HCT116 (cell line): ENCODE measurements around the gene CRYBA4. TPM values are rescaled to one million over a fixed set of nuclear protein-coding genes. Genes with fewer than 3 reads are reported as not detected.

Source experiments
- ATAC-seq: fragments of 200-7000 bp; cut with Tn5 transposase; 2 replicates; pipeline ENCODE4 v1.9.1; 2020; ENCODE audit warnings: mild to moderate bottlenecking, moderate library complexity
- BruUV-seq: library from RNA; stranded (reverse); fragments of 400-500 nt; replicated peaks from 2 replicates; lab custom pipeline; 2021; lab: Mats Ljungman, UMichigan
- CTCF ChIA-PET: fragments of 300-600 bp; sonication (Branson Sonifier 250); formaldehyde crosslinking; loops from one replicate; lab custom pipeline; 2021; ENCODE audit warnings: antibody characterized with exemption; lab: Charles Lee
- POLR2A ChIA-PET: fragments of 300-600, 350-600 bp; sonication (Branson Sonifier 250); formaldehyde crosslinking; loops from one replicate; lab custom pipeline; 2021; ENCODE audit warnings: antibody characterized with exemption; lab: Charles Lee
- RAD21 ChIA-PET, 2 experiments: fragments of 300-600 bp; sonication (Branson Sonifier 250); formaldehyde crosslinking; loops; one replicate each; lab custom pipeline; 2023; ENCODE audit warnings: low total read pairs in 2 of 2; ENCODE audit not compliant: uncharacterized antibody in 2 of 2, unreplicated experiment in 2 of 2, low non-redundant PET in 1 of 2; lab: Charles Lee
- DNase-seq: peaks from one replicate; pipeline ENCODE4 v3.0.0-alpha.2; 2010; ENCODE audit warnings: low read depth, low spot score
- H2AFZ ChIP-seq: fragments of 200-600 bp; shearing (Covaris generic), sonication (generic); 2 replicates; pipeline ENCODE4 v1.6.1; 2017; ENCODE audit warnings: low read depth, mixed run types, mixed read lengths, antibody characterized with exemption, low read length; ENCODE audit not compliant: poor library complexity, severe bottlenecking
- H3K27ac ChIP-seq: 2 replicates; pipeline ENCODE4 v1.5.1; 2012; ENCODE audit warnings: low read depth, low read length
- H3K27me3 ChIP-seq: fragments of 200-600 bp; sonication (generic); 2 replicates; pipeline ENCODE4 v1.6.1; 2016; ENCODE audit warnings: mixed run types, low read length, mixed read lengths; ENCODE audit not compliant: insufficient read depth
- H3K36me3 ChIP-seq, 2 experiments: fragments of 200-500 bp in 1 of 2; fragments of 200-600 bp in 1 of 2; sonication (Bioruptor generic) in 1 of 2; sonication (generic) in 1 of 2; 2 replicates each; pipeline versions ENCODE4 v1.5.1 to v1.6.1; 2014 to 2016; ENCODE audit warnings: low read length in 2 of 2, inconsistent platforms in 1 of 2, mixed read lengths in 1 of 2, mixed run types in 1 of 2; ENCODE audit not compliant: insufficient read depth in 2 of 2, control insufficient read depth in 1 of 2
- H3K4me1 ChIP-seq, 2 experiments: fragments of 200-600 bp in 1 of 2; sonication (generic) in 1 of 2; 2 replicates each; pipeline versions ENCODE4 v1.5.1 to v1.6.1; 2012 to 2017; ENCODE audit warnings: low read length in 2 of 2, inconsistent platforms in 1 of 2, mild to moderate bottlenecking in 1 of 2, mixed read lengths in 1 of 2, mixed run types in 1 of 2, moderate library complexity in 1 of 2; ENCODE audit not compliant: insufficient read depth in 2 of 2, control insufficient read depth in 1 of 2
- H3K4me2 ChIP-seq: fragments of 200-600 bp; sonication (generic); 2 replicates; pipeline ENCODE4 v1.6.1; 2017; ENCODE audit warnings: mixed run types, low read length, mixed read lengths
- H3K4me3 ChIP-seq, 2 experiments: fragments of 200-600 bp in 1 of 2; sonication (generic) in 1 of 2; replicated peaks in 1 of 2; 2 replicates each; pipeline ENCODE4 v1.5.1; 2011 to 2016; ENCODE audit warnings: low read length in 2 of 2, control low read depth in 1 of 2, low read depth in 1 of 2, mild to moderate bottlenecking in 1 of 2, mixed read lengths in 1 of 2, mixed run types in 1 of 2
- H3K79me2 ChIP-seq: fragments of 200-600 bp; sonication (generic); 2 replicates; pipeline ENCODE4 v1.6.1; 2017; ENCODE audit warnings: mild to moderate bottlenecking, mixed run types, low read length, moderate library complexity, mixed read lengths; ENCODE audit not compliant: insufficient read depth
- H3K9ac ChIP-seq: fragments of 200-600 bp; sonication (generic); 2 replicates; pipeline ENCODE4 v1.6.1; 2016; ENCODE audit warnings: low read length, mixed read lengths
- H3K9me2 ChIP-seq: fragments of 200-600 bp; sonication (generic), shearing (Covaris generic); 2 replicates; pipeline ENCODE4 v1.6.1; 2017; ENCODE audit warnings: mixed run types, mild to moderate bottlenecking, moderate library complexity; ENCODE audit not compliant: insufficient read depth
- H3K9me3 ChIP-seq, 2 experiments: fragments of 200-500 bp in 1 of 2; fragments of 200-600 bp in 1 of 2; sonication (Bioruptor generic) in 1 of 2; sonication (generic) in 1 of 2; 2 replicates each; pipeline ENCODE4 v1.6.1; 2014 to 2017; ENCODE audit warnings: low read length in 2 of 2, mixed read lengths in 2 of 2, inconsistent platforms in 1 of 2, low read depth in 1 of 2, mild to moderate bottlenecking in 1 of 2, mixed run types in 1 of 2, moderate library complexity in 1 of 2; ENCODE audit not compliant: control insufficient read depth in 1 of 2, insufficient read depth in 1 of 2
- H4K20me1 ChIP-seq: fragments of 200-600 bp; sonication (generic), shearing (Covaris generic); 2 replicates; pipeline ENCODE4 v1.6.1; 2017; ENCODE audit warnings: mixed run types, mild to moderate bottlenecking, moderate library complexity; ENCODE audit not compliant: insufficient read depth
- ATF3 ChIP-seq: IDR thresholded peaks from 2 replicates; pipeline ENCODE4 v1.6.1; 2012
- CBX3 ChIP-seq: IDR thresholded peaks from 2 replicates; pipeline ENCODE4 v1.6.1; 2012; ENCODE audit warnings: low read depth
- CEBPB ChIP-seq: IDR thresholded peaks from 2 replicates; pipeline ENCODE4 v1.6.1; 2012; ENCODE audit warnings: low read depth
- CTCF ChIP-seq, 3 experiments: fragments of 200-600 bp in 1 of 3; sonication (generic) in 1 of 3; IDR thresholded peaks in 2 of 3; conservative IDR thresholded peaks in 1 of 3; 2 replicates each; pipeline ENCODE4 v1.5.1; 2012 to 2017; ENCODE audit warnings: low read depth in 2 of 3, low read length in 2 of 3, antibody characterized with exemption in 1 of 3, borderline replicate concordance in 1 of 3, control low read depth in 1 of 3, mild to moderate bottlenecking in 1 of 3, mixed read lengths in 1 of 3, mixed run types in 1 of 3, moderate library complexity in 1 of 3; ENCODE audit not compliant: insufficient read depth in 1 of 3
- EGR1 ChIP-seq: IDR thresholded peaks from 2 replicates; pipeline ENCODE4 v1.6.1; 2012; ENCODE audit warnings: low read depth
- ELF1 ChIP-seq: IDR thresholded peaks from 2 replicates; pipeline ENCODE4 v1.6.1; 2012; ENCODE audit warnings: low read depth, borderline replicate concordance
- EZH2 ChIP-seq: fragments of 200-600 bp; sonication (generic); IDR thresholded peaks from 2 replicates; pipeline ENCODE4 v1.6.1; 2017; ENCODE audit warnings: antibody characterized with exemption, mixed run types
- FOSL1 ChIP-seq: IDR thresholded peaks from 2 replicates; pipeline ENCODE4 v1.6.1; 2012; ENCODE audit warnings: low read depth
- MAX ChIP-seq: IDR thresholded peaks from 2 replicates; pipeline ENCODE4 v1.6.1; 2012
- POLR2A ChIP-seq: IDR thresholded peaks from 2 replicates; pipeline ENCODE4 v1.7.0; 2011; ENCODE audit warnings: borderline replicate concordance; ENCODE audit not compliant: insufficient read depth, insufficient read length; ENCODE audit errors: extremely low read depth
- POLR2AphosphoS5 ChIP-seq: IDR thresholded peaks from 2 replicates; pipeline ENCODE4 v1.6.1; 2011; ENCODE audit warnings: mild to moderate bottlenecking, low read depth, low read length, moderate library complexity
- RAD21 ChIP-seq: IDR thresholded peaks from 2 replicates; pipeline ENCODE4 v1.6.1; 2012; ENCODE audit warnings: low read depth, mild to moderate bottlenecking
- SP1 ChIP-seq: IDR thresholded peaks from 2 replicates; pipeline ENCODE4 v1.6.1; 2012; ENCODE audit warnings: low read depth
- SRF ChIP-seq: IDR thresholded peaks from 2 replicates; pipeline ENCODE4 v1.6.1; 2012; ENCODE audit warnings: low read depth
- TCF7L2 ChIP-seq: IDR thresholded peaks from 2 replicates; pipeline ENCODE4 v1.7.0; 2011; ENCODE audit warnings: borderline replicate concordance, inconsistent platforms; ENCODE audit not compliant: insufficient read depth, insufficient read length; ENCODE audit errors: extremely low read depth
- ZFX ChIP-seq: fragments of 450-650 bp; IDR thresholded peaks from 2 replicates; pipeline ENCODE4 v1.6.1; 2017
- intact Hi-C: fragments of 100-400 bp; cut with micrococcal nuclease; formaldehyde crosslinking; loops from 2 replicates; pipeline ENCODE4 v1.10.0; 2022
- total RNA-seq: library from RNA; stranded (reverse); gene quantifications from one replicate; pipeline ENCODE4 v1.2.1, GENCODE V29; 2021; ENCODE audit not compliant: unreplicated experiment
- TF ChIP-seq, protein P1 (sequence below): IDR thresholded peaks from 2 replicates; pipeline ENCODE4 v1.6.1; 2011; ENCODE audit warnings: mild to moderate bottlenecking, low read length, moderate library complexity; ENCODE audit not compliant: insufficient replicate concordance; ENCODE audit errors: extremely low read depth
- TF ChIP-seq, protein P2 (sequence below): IDR thresholded peaks from 2 replicates; pipeline ENCODE4 v1.6.1; 2012; ENCODE audit warnings: low read depth

CRYBA4 gene
- total RNA-seq, 1 experiment from 2014 or later, result not detected

GRCh38 chr22:26632422-26633155 lies 10.8 kb downstream of the CRYBA4 start:
- H3K27ac ChIP-seq, result no peak overlapping the region
- DNase-seq, result no peak
- TF ChIP-seq ELF1, result no peak
- TF ChIP-seq, protein P1, sequence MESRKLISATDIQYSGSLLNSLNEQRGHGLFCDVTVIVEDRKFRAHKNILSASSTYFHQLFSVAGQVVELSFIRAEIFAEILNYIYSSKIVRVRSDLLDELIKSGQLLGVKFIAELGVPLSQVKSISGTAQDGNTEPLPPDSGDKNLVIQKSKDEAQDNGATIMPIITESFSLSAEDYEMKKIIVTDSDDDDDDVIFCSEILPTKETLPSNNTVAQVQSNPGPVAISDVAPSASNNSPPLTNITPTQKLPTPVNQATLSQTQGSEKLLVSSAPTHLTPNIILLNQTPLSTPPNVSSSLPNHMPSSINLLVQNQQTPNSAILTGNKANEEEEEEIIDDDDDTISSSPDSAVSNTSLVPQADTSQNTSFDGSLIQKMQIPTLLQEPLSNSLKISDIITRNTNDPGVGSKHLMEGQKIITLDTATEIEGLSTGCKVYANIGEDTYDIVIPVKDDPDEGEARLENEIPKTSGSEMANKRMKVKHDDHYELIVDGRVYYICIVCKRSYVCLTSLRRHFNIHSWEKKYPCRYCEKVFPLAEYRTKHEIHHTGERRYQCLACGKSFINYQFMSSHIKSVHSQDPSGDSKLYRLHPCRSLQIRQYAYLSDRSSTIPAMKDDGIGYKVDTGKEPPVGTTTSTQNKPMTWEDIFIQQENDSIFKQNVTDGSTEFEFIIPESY, result no peak
- no peak for TF ChIP-seq CTCF (IDR thresholded peaks at IDR 0.05 in 2 of 3, conservative IDR thresholded peaks at IDR 0.05 in 1 of 3; ENCODE audit: borderline replicate concordance in 1 of 3, insufficient read depth in 1 of 3, low read depth in 2 of 3, low read length in 2 of 3)
- no peak for TF ChIP-seq RAD21
- TF ChIP-seq, protein P2, sequence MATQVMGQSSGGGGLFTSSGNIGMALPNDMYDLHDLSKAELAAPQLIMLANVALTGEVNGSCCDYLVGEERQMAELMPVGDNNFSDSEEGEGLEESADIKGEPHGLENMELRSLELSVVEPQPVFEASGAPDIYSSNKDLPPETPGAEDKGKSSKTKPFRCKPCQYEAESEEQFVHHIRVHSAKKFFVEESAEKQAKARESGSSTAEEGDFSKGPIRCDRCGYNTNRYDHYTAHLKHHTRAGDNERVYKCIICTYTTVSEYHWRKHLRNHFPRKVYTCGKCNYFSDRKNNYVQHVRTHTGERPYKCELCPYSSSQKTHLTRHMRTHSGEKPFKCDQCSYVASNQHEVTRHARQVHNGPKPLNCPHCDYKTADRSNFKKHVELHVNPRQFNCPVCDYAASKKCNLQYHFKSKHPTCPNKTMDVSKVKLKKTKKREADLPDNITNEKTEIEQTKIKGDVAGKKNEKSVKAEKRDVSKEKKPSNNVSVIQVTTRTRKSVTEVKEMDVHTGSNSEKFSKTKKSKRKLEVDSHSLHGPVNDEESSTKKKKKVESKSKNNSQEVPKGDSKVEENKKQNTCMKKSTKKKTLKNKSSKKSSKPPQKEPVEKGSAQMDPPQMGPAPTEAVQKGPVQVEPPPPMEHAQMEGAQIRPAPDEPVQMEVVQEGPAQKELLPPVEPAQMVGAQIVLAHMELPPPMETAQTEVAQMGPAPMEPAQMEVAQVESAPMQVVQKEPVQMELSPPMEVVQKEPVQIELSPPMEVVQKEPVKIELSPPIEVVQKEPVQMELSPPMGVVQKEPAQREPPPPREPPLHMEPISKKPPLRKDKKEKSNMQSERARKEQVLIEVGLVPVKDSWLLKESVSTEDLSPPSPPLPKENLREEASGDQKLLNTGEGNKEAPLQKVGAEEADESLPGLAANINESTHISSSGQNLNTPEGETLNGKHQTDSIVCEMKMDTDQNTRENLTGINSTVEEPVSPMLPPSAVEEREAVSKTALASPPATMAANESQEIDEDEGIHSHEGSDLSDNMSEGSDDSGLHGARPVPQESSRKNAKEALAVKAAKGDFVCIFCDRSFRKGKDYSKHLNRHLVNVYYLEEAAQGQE, result no peak
- TF ChIP-seq POLR2A, result no peak
- no peak for TF ChIP-seq EGR1
- TF ChIP-seq CEBPB, result no peak
- TF ChIP-seq FOSL1, result no peak
- TF ChIP-seq POLR2AphosphoS5, result no peak
- TF ChIP-seq ATF3, result no peak
- no peak for TF ChIP-seq MAX
- no peak for TF ChIP-seq SRF
- TF ChIP-seq SP1, result no peak
- TF ChIP-seq ZFX, result no peak
- TF ChIP-seq CBX3, result no peak
- TF ChIP-seq TCF7L2, result no peak
- TF ChIP-seq EZH2, result no peak
- TF ChIP-seq, all 23 proteins: peak for 0
- H3K9me3 ChIP-seq, result no peaks in the 10 kb centered on the region
- no peaks in the 10 kb centered on the region for H3K4me1 ChIP-seq
- H3K9ac ChIP-seq, result no peak overlapping the region
- no peak overlapping the region for H2AFZ ChIP-seq
- intact Hi-C loops, result no loop called here
- ChIA-PET RAD21 (no interaction called here), CTCF (no interaction called here), POLR2A (no interaction called here)
- no peak for ATAC-seq
- H3K4me3 ChIP-seq, result no peak overlapping the region
- no peak overlapping the region for H3K4me2 ChIP-seq
- H3K79me2 ChIP-seq, result no peaks in the 10 kb centered on the region
- no peaks in the 10 kb centered on the region for H3K27me3 ChIP-seq
- no TSS peak for BruUV-seq
- no peaks in the 10 kb centered on the region for H3K36me3 ChIP-seq
- H4K20me1 ChIP-seq, result no peaks in the 10 kb centered on the region
- no peaks in the 10 kb centered on the region for H3K9me2 ChIP-seq
